Stimulated activated memory B cell treated with anti-CD40 and anti-IgM and Interleukin-4, amounts not matched to agents 10 μg/mL and 1 μg/mL and 100 μg/mL, for 72 hours (primary cell): ENCODE measurements around the gene VSNL1.
A peak's percentile ranks its signal among the peaks of the same experiment; 100 is the strongest.

ENCODE experiments used
- ATAC-seq: fragments of 150-1000 bp; cut with Tn5 transposase; 2 replicates; pipeline ENCODE4 v1.10.0; 2021
- H3K27ac Mint-ChIP-seq: one replicate; pipeline ENCODE4 v1.8.0; 2022; ENCODE audit warnings: mild to moderate bottlenecking, mixed read lengths
- H3K27me3 Mint-ChIP-seq: one replicate; pipeline ENCODE4 v1.8.0; 2022; ENCODE audit warnings: mixed read lengths
- H3K36me3 Mint-ChIP-seq: one replicate; pipeline ENCODE4 v1.8.0; 2022; ENCODE audit warnings: mixed read lengths
- H3K4me1 Mint-ChIP-seq: one replicate; pipeline ENCODE4 v1.8.0; 2022; ENCODE audit warnings: mixed read lengths
- H3K4me3 Mint-ChIP-seq: one replicate; pipeline ENCODE4 v1.8.0; 2022; ENCODE audit warnings: mild to moderate bottlenecking, moderate library complexity, mixed read lengths
- H3K9me3 Mint-ChIP-seq: one replicate; pipeline ENCODE4 v1.8.0; 2022; ENCODE audit warnings: mixed read lengths

VSNL1 gene

GRCh38 chr2:17652681-17653394 is 112.3 kb downstream of the VSNL1 start:
- no peak overlapping the region for H3K27ac Mint-ChIP-seq
- no peaks in the 10 kb centered on the region for H3K27me3 Mint-ChIP-seq
- no peak overlapping the region for H3K4me3 Mint-ChIP-seq
- H3K36me3 Mint-ChIP-seq = peaks cover 24% of the 10 kb centered on the region
- H3K9me3 Mint-ChIP-seq = no peaks in the 10 kb centered on the region
- no peak for ATAC-seq
- H3K4me1 Mint-ChIP-seq = no peaks in the 10 kb centered on the region

- Mint-ChIP-seq H3K27me3 (no peaks in the 10 kb centered on the region), H3K9me3 (no peaks in the 10 kb centered on the region), H3K36me3 (peaks cover 38% of the 10 kb centered on the region), H3K27ac (no peak overlapping the region), H3K4me3 (no peak overlapping the region), H3K4me1 (no peaks in the 10 kb centered on the region)
- ATAC-seq = no peak
Measured at GRCh38 chr2:17657759-17658158, 117.3 kb downstream of the VSNL1 start.

DNA sequence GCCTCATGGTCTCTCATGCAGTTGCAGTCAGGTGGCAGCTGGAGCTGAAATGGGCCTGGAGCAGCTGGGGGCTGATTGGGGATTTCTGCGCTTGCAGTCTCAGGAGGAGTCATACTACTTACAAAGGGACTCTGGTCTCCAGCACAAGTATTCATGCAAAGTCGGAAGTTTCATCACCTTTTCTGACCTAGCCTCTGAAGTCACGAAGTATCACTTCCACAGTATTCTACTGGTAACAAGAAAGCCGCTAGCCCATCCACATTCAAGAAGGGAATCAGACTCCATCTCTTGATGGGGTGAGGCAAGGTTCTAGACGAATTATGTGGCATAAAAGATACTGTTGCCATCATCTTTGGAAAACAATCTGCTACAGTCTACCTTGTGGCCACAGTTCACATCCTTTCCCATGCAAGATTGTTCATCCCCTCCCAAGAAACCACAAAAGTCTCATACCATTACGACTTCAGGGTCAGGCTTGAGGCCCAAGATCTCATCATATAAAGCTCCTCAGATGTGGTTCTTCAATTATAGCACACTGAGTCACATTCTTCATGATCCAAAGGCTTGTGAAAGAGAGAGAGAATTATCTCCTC is 117.9 kb downstream of the VSNL1 start:
- Mint-ChIP-seq H3K4me1 (no peaks in the 10 kb centered on the region), H3K27me3 (no peaks in the 10 kb centered on the region), H3K27ac (no peak overlapping the region), H3K36me3 (peaks cover 43% of the 10 kb centered on the region), H3K4me3 (no peak overlapping the region), H3K9me3 (no peaks in the 10 kb centered on the region)
- ATAC-seq = no peak

- H3K4me1 Mint-ChIP-seq = no peaks in the 10 kb centered on the region
- ATAC-seq = no peak
- no peak overlapping the region for H3K27ac Mint-ChIP-seq
- H3K27me3 Mint-ChIP-seq = no peaks in the 10 kb centered on the region
- no peaks in the 10 kb centered on the region for H3K9me3 Mint-ChIP-seq
- no peak overlapping the region for H3K4me3 Mint-ChIP-seq
- peaks cover 46% of the 10 kb centered on the region for H3K36me3 Mint-ChIP-seq
Measured at GRCh38 chr2:17660219-17660618, 119.7 kb downstream of the VSNL1 start.

DNA sequence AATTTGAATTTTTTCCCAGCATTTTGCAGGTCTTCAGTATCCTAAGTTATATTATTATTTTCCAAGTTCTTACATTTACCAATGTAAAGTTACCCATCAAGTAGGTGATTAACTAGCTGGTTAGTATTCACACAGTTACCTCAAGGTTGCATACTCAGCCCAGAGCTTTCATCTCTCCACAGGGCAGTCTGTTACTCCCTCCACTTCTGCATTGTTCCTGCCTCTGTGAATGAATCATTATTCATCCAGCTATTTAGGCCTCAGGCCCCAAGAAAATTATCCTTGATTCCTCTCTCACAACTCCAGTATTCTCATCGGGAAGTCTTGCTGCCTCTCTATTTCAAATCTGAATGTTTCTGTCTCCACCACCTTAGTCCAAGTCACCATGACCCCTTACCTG is 121.0 kb downstream of the VSNL1 start:
- Mint-ChIP-seq H3K9me3 (no peaks in the 10 kb centered on the region), H3K27ac (no peak overlapping the region), H3K36me3 (peaks cover 52% of the 10 kb centered on the region), H3K27me3 (no peaks in the 10 kb centered on the region), H3K4me1 (no peaks in the 10 kb centered on the region), H3K4me3 (no peak overlapping the region)
- ATAC-seq = no peak

GRCh38 chr2:17662723-17663122 is 122.2 kb downstream of the VSNL1 start:
- Mint-ChIP-seq H3K27ac (no peak overlapping the region), H3K27me3 (no peaks in the 10 kb centered on the region), H3K4me1 (no peaks in the 10 kb centered on the region), H3K4me3 (no peak overlapping the region), H3K9me3 (no peaks in the 10 kb centered on the region), H3K36me3 (peaks cover 44% of the 10 kb centered on the region)
- ATAC-seq = no peak

DNA sequence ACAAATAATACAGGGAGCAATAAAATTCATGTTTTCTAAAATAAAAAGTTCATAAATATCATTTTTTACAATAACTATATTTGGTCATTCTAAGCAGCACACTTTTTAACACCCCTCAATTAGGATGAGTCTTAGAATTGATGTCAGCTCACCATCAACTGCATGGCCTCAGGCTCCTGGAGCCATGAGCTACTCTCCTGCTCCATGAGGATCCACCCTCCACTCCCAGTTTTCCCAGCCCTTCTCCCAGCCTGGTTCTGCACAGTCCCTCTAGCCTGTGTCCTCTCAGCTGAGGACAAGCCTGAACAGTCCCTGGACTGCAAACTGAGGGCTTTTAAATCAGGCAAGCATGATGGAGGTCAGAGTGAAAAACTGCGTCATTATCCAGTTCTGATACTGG is 124.0 kb downstream of the VSNL1 start:
- no peak for ATAC-seq
- Mint-ChIP-seq H3K4me1 (no peaks in the 10 kb centered on the region), H3K4me3 (no peak overlapping the region), H3K9me3 (no peaks in the 10 kb centered on the region), H3K27me3 (no peaks in the 10 kb centered on the region), H3K36me3 (peaks cover 55% of the 10 kb centered on the region), H3K27ac (no peak overlapping the region)

GRCh38 chr2:17667898-17668297 is 127.4 kb downstream of the VSNL1 start:
- Mint-ChIP-seq H3K4me1 (no peaks in the 10 kb centered on the region), H3K4me3 (no peak overlapping the region), H3K27me3 (no peaks in the 10 kb centered on the region), H3K27ac (no peak overlapping the region), H3K36me3 (peaks cover 48% of the 10 kb centered on the region), H3K9me3 (no peaks in the 10 kb centered on the region)
- no peak for ATAC-seq

DNA sequence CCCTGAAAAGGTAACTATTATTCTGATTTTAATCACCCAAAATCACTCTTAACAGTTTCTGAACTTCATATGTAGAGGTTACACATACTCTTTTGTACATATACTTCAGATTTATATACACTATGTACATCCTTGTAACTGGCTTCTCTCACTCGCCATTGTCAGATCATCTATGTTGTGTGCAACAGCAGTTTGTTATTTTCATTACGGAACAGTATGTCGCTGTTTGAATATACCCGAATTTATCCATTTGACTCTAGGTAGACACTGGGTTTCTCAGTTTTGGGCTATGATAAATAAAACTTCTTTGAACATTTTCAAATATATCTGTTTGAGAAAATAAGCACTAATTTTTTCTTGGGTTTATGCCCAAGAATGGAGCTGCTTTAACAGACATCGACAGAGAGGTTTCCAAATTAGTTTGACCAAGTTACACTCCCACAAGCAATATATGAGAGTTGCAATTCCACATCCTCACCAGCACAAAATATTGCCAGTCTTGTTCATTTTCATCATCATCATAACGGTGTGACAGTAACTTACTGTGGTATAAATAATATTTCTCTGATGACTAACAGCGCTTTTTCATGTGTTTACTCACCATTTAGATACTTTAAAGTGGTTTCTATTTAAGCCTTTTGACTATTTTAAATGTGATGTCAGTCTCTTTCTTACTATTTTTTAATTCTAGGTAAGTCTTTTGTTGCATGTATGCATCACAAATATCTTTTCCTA is 132.3 kb downstream of the VSNL1 start:
- no peak for ATAC-seq
- peak overlapping the region; percentile 28 for H3K27ac Mint-ChIP-seq
- H3K27me3 Mint-ChIP-seq = no peaks in the 10 kb centered on the region
- H3K9me3 Mint-ChIP-seq = no peaks in the 10 kb centered on the region
- H3K4me3 Mint-ChIP-seq = no peak overlapping the region
- no peaks in the 10 kb centered on the region for H3K4me1 Mint-ChIP-seq
- peaks cover 60% of the 10 kb centered on the region for H3K36me3 Mint-ChIP-seq

GRCh38 chr2:17674817-17675216 is 134.3 kb downstream of the VSNL1 start:
- no peak overlapping the region for H3K4me3 Mint-ChIP-seq
- ATAC-seq = no peak
- H3K4me1 Mint-ChIP-seq = no peaks in the 10 kb centered on the region
- peak overlapping the region; percentile 36 for H3K27ac Mint-ChIP-seq
- H3K9me3 Mint-ChIP-seq = no peaks in the 10 kb centered on the region
- H3K36me3 Mint-ChIP-seq = peaks cover 52% of the 10 kb centered on the region
- no peaks in the 10 kb centered on the region for H3K27me3 Mint-ChIP-seq

- Mint-ChIP-seq H3K9me3 (no peaks in the 10 kb centered on the region), H3K27me3 (no peaks in the 10 kb centered on the region), H3K36me3 (peaks cover 72% of the 10 kb centered on the region), H3K4me3 (no peak overlapping the region), H3K27ac (no peak overlapping the region), H3K4me1 (no peaks in the 10 kb centered on the region)
- no peak for ATAC-seq
Measured at GRCh38 chr2:17680119-17680518, 139.6 kb downstream of the VSNL1 start.

DNA sequence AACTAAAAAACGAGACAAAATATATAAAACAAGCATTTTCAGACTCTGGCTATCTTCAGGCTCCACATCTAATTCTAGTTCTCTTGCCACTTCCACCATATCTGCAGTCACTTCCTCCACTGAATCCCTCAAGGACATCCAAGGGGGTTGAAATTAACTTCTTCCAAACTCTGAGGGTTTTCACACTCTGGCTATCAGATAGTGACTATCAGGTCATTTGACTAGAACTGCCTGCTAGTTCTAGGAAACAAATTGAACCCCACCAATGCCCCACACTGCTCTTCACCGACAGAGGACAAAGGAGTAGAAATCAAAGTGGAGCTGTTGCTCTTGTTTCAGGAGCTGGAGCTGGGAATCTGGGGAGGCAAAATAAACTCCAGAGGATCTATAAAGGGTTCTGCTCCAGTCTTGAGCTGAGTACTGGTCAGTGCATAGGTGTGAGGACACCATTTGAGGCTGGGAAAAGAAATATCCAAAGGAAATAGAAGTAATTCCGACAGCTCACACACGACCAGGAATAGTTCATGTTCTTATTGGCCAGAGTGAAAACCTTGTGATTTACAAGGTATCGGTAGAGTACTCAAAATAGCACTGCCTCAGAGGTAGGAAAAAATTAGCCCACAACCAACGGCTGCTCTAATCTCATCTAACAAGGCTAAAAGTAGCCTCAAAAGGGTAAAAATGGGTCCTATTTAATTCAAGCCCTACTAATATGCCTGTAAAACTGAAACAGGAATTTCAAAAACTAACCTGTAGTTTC is 141.8 kb downstream of the VSNL1 start:
- no peak for ATAC-seq
- Mint-ChIP-seq H3K27ac (no peak overlapping the region), H3K4me3 (no peak overlapping the region), H3K4me1 (peaks cover 3% of the 10 kb centered on the region), H3K36me3 (peaks cover 64% of the 10 kb centered on the region), H3K27me3 (no peaks in the 10 kb centered on the region), H3K9me3 (no peaks in the 10 kb centered on the region)

DNA sequence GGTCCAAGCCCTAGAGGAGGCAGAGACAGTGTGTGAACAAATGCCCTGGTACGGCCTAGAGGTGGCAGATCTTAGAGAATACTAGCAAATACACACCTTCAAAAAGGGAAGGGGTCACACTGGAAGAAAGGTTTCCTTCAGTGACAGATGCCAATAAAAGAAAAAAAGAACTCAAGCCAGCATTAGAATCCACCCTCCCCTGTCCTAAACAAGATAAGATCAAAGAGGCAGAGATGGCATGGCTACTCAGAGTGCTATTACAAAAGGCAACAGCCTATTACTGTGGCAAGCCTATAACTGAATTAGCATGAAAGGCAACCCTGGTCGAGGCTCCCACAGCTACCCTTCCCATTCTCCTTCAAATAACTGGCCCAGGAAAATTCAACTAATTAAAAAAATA is 143.5 kb downstream of the VSNL1 start:
- no peaks in the 10 kb centered on the region for H3K9me3 Mint-ChIP-seq
- peaks cover 66% of the 10 kb centered on the region for H3K36me3 Mint-ChIP-seq

DNA sequence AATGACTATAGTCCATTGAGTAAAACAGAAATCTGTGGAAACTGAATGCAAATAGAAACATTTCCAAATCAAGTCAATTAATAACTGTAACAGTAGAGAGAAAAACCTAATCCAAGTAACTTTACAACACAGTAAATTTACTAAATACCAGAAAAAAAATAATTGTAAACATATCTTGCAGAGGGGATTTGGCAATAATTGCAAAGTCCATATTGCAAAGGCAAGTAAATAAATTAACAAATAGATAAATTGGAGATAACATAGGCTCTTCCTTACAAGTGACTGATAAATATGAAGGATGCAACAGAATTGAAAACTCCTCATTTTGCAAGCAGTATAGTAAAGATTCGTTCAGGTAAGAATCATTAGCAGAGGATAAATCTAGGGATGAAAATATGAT is 148.1 kb downstream of the VSNL1 start:
- ATAC-seq = no peak

More for the DNA sequence above, 143.5 kb downstream of the VSNL1 start:
- H3K27ac Mint-ChIP-seq = no peak overlapping the region
- H3K4me3 Mint-ChIP-seq = no peak overlapping the region
- ATAC-seq = no peak
- no peaks in the 10 kb centered on the region for H3K27me3 Mint-ChIP-seq
- peaks cover 6% of the 10 kb centered on the region for H3K4me1 Mint-ChIP-seq

DNA sequence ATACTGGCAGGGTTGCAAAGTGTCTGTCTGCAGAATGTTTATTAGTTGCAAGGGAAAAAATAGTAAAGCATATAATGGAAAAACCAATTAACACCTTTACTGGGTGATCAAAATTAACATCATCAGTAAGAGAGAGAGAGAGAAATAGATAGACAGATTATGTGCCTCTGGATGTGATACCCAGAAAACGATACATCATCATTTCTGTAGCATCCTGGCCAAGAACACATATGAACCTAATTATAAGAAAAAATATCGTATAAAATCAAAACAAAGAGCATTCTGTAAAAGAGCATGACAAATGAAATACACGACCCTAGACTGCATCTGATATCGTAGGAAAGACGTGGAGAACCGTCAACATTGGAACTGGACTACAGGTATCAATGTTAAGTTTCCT is 148.5 kb downstream of the VSNL1 start:
- peaks cover 51% of the 10 kb centered on the region for H3K36me3 Mint-ChIP-seq
- no peaks in the 10 kb centered on the region for H3K27me3 Mint-ChIP-seq
- H3K4me1 Mint-ChIP-seq = peaks cover 6% of the 10 kb centered on the region
- no peak overlapping the region for H3K4me3 Mint-ChIP-seq
- no peaks in the 10 kb centered on the region for H3K9me3 Mint-ChIP-seq
- ATAC-seq = no peak
- no peak overlapping the region for H3K27ac Mint-ChIP-seq

More for the DNA sequence above, 148.1 kb downstream of the VSNL1 start:
- Mint-ChIP-seq H3K27me3 (no peaks in the 10 kb centered on the region), H3K36me3 (peaks cover 51% of the 10 kb centered on the region), H3K4me1 (peaks cover 6% of the 10 kb centered on the region), H3K4me3 (no peak overlapping the region), H3K9me3 (no peaks in the 10 kb centered on the region), H3K27ac (no peak overlapping the region)
